Parathyroid adenoma (tissue), 2 donors: Measurements from ENCODE around the gene FBXO41.
A peak's percentile ranks its signal among the peaks of the same experiment; 100 is the strongest.
"Not testable (repeated sequence)": the region's sequence is repeated elsewhere in the genome, so short reads cannot be mapped to it uniquely, and the experiment has no call there.

ENCODE experiments used
- H2AFZ ChIP-seq: fragments of 300-600 bp; sonication (generic); one replicate; pipeline ENCODE4 v1.7.0; 2017; ENCODE audit warnings: antibody characterized with exemption, mild to moderate bottlenecking
- H3K27ac ChIP-seq: fragments of 300-600 bp; sonication (generic); one replicate; pipeline ENCODE4 v1.7.0; 2017
- H3K27me3 ChIP-seq: fragments of 300-600 bp; sonication (generic); one replicate; pipeline ENCODE4 v1.7.0; 2017; ENCODE audit warnings: low read length; ENCODE audit not compliant: control insufficient read depth, insufficient read depth
- H3K36me3 ChIP-seq: fragments of 300-600 bp; sonication (generic); one replicate; pipeline ENCODE4 v1.7.0; 2017; ENCODE audit warnings: low read length; ENCODE audit not compliant: control insufficient read depth, insufficient read depth
- H3K4me1 ChIP-seq: fragments of 300-600 bp; sonication (generic); one replicate; pipeline ENCODE4 v1.7.0; 2017; ENCODE audit warnings: control low read depth
- H3K4me2 ChIP-seq: fragments of 300-600 bp; sonication (generic); one replicate; pipeline ENCODE4 v1.7.0; 2017; ENCODE audit warnings: low read length
- H3K4me3 ChIP-seq: fragments of 300-600 bp; sonication (generic); one replicate; pipeline ENCODE4 v1.7.0; 2017; ENCODE audit warnings: low read depth, low read length
- H3K79me2 ChIP-seq: fragments of 300-600 bp; sonication (generic); one replicate; pipeline ENCODE4 v1.7.0; 2017; ENCODE audit warnings: control low read depth
- H3K9ac ChIP-seq: fragments of 300-600 bp; sonication (generic); one replicate; pipeline ENCODE4 v1.7.0; 2017; ENCODE audit warnings: mild to moderate bottlenecking
- H3K9me3 ChIP-seq: fragments of 300-600 bp; sonication (generic); one replicate; pipeline ENCODE4 v1.7.0; 2017; ENCODE audit warnings: low read length; ENCODE audit not compliant: control insufficient read depth
- CTCF ChIP-seq: fragments of 300-600 bp; sonication (generic); IDR thresholded peaks from one replicate; pipeline ENCODE4 v1.7.0; 2017; ENCODE audit warnings: antibody characterized with exemption, mild to moderate bottlenecking
- donor health status: primary hyperparathyroidism.

FBXO41 gene

GRCh38 chr2:73264332-73264606, 20.0 kb downstream of the FBXO41 start:
- H3K36me3 ChIP-seq, result no peaks in the 10 kb centered on the region
- no peaks in the 10 kb centered on the region for H3K4me1 ChIP-seq
- no peak for TF ChIP-seq CTCF
- no peak overlapping the region for H3K27ac ChIP-seq
- no peak overlapping the region for H3K4me3 ChIP-seq
- H3K4me2 ChIP-seq, result no peak overlapping the region
- H3K27me3 ChIP-seq, result no peaks in the 10 kb centered on the region
- H2AFZ ChIP-seq, result no peak overlapping the region
- H3K9ac ChIP-seq, result no peak overlapping the region
- H3K9me3 ChIP-seq, result no peaks in the 10 kb centered on the region
- peaks cover 4% of the 10 kb centered on the region for H3K79me2 ChIP-seq

GRCh38 chr2:73263540-73264331, 20.5 kb downstream of the FBXO41 start:
- no peak for TF ChIP-seq CTCF
- Histone ChIP-seq H3K27me3 (no peaks in the 10 kb centered on the region), H3K4me2 (no peak overlapping the region), H3K4me3 (no peak overlapping the region), H3K9me3 (no peaks in the 10 kb centered on the region), H3K4me1 (no peaks in the 10 kb centered on the region), H3K9ac (no peak overlapping the region), H2AFZ (no peak overlapping the region), H3K79me2 (peaks cover 4% of the 10 kb centered on the region), H3K36me3 (no peaks in the 10 kb centered on the region), H3K27ac (no peak overlapping the region)

- H3K36me3 ChIP-seq, H3K4me3 ChIP-seq, H3K4me2 ChIP-seq, H3K79me2 ChIP-seq, H3K9ac ChIP-seq, H3K4me1 ChIP-seq, H2AFZ ChIP-seq, H3K27ac ChIP-seq, H3K27me3 ChIP-seq, H3K9me3 ChIP-seq: not testable (repeated sequence)
Observed at GRCh38 chr2:73262691-73263429, 21.4 kb downstream of the FBXO41 start.

GRCh38 chr2:73262108-73262651, 22.1 kb downstream of the FBXO41 start:
- no peak overlapping the region for H3K4me3 ChIP-seq
- H3K4me2 ChIP-seq, result no peak overlapping the region
- peaks cover 4% of the 10 kb centered on the region for H3K79me2 ChIP-seq
- H3K9me3 ChIP-seq, result no peaks in the 10 kb centered on the region
- H3K27ac ChIP-seq, result no peak overlapping the region
- H3K4me1 ChIP-seq, result no peaks in the 10 kb centered on the region
- no peaks in the 10 kb centered on the region for H3K27me3 ChIP-seq
- H3K9ac ChIP-seq, result no peak overlapping the region
- no peaks in the 10 kb centered on the region for H3K36me3 ChIP-seq
- no peak overlapping the region for H2AFZ ChIP-seq
- no peak for TF ChIP-seq CTCF

- no peaks in the 10 kb centered on the region for H3K27me3 ChIP-seq
- H3K9ac ChIP-seq, result no peak overlapping the region
- no peak overlapping the region for H3K27ac ChIP-seq
- no peaks in the 10 kb centered on the region for H3K79me2 ChIP-seq
- peak; percentile 50 for TF ChIP-seq CTCF
- H3K9me3 ChIP-seq, result no peaks in the 10 kb centered on the region
- H2AFZ ChIP-seq, result no peak overlapping the region
- H3K4me2 ChIP-seq, result no peak overlapping the region
- no peaks in the 10 kb centered on the region for H3K4me1 ChIP-seq
- no peaks in the 10 kb centered on the region for H3K36me3 ChIP-seq
- no peak overlapping the region for H3K4me3 ChIP-seq
Observed at GRCh38 chr2:73260338-73260984, 23.8 kb downstream of the FBXO41 start.
